Activated CD4-positive, alpha-beta memory T cell treated with anti-CD3 and anti-CD28 coated beads, Interleukin-2, amount 10 ng/mL, durations not matched to agents 7 days and 5 days (primary cell): ENCODE results near the gene NOS1AP. TPM values are rescaled to one million over a fixed set of nuclear protein-coding genes. Genes with fewer than 3 reads are reported as not detected.

Experiments used
- CTCF ChIA-PET: fragments of 350-600 bp; sonication (Branson Sonifier 250); formaldehyde crosslinking; loops from one replicate; lab custom pipeline; 2021; ENCODE audit warnings: antibody characterized with exemption, inconsistent platforms; lab: Charles Lee
- POLR2A ChIA-PET: fragments of 350-600 bp; sonication (Branson Sonifier 250); formaldehyde crosslinking; loops from one replicate; lab custom pipeline; 2021; ENCODE audit warnings: antibody characterized with exemption; lab: Charles Lee
- DNase-seq: peaks from one replicate; pipeline ENCODE4 v3.0.0-alpha.2; 2020
- H3K27ac Mint-ChIP-seq: one replicate; pipeline ENCODE4 v1.8.0; 2021; ENCODE audit warnings: mild to moderate bottlenecking, mixed read lengths
- H3K27me3 Mint-ChIP-seq: one replicate; pipeline ENCODE4 v1.8.0; 2021; ENCODE audit warnings: mixed read lengths
- H3K36me3 Mint-ChIP-seq: one replicate; pipeline ENCODE4 v1.8.0; 2021; ENCODE audit warnings: low read depth, mixed read lengths
- H3K4me1 Mint-ChIP-seq: one replicate; pipeline ENCODE4 v1.8.0; 2021; ENCODE audit warnings: mixed read lengths
- H3K4me3 Mint-ChIP-seq: one replicate; pipeline ENCODE4 v1.8.0; 2021; ENCODE audit warnings: mild to moderate bottlenecking, mixed read lengths
- H3K9me3 Mint-ChIP-seq: one replicate; pipeline ENCODE4 v1.8.0; 2021; ENCODE audit warnings: mixed read lengths
- total RNA-seq, 2 experiments: library from RNA; stranded (reverse); gene quantifications; one replicate each; pipeline ENCODE4 v1.2.3, GENCODE V29; 2021

NOS1AP gene
- total RNA-seq, 2 experiments from 2014 or later = 0.08 TPM; not detected in 1

- CTCF ChIA-PET = no interaction called here
- Mint-ChIP-seq H3K4me1 (no peaks in the 10 kb centered on the region), H3K4me3 (no peak overlapping the region)
Observed at GRCh38 chr1:162204129-162204822, 134.8 kb downstream of the NOS1AP start.

DNA sequence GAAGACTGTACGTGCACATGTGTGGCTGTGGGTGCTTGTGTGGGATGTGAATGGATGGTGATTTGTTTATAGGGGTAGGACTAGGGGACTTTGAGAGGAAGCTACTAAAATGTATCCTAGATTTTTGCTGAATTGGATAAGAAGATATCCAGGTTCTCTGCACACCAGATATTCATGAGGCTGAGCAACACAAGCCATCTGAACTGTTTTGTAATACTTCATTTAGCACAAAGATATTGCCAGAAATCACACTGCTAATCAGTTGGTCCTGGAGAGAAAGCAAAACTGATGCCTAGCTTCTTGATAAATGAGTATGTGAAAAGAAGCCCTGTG lies 135.3 kb downstream of the NOS1AP start:
- H3K27ac Mint-ChIP-seq = no peak overlapping the region
- no peaks in the 10 kb centered on the region for H3K36me3 Mint-ChIP-seq
- no peaks in the 10 kb centered on the region for H3K9me3 Mint-ChIP-seq
- H3K27me3 Mint-ChIP-seq = peaks cover 21% of the 10 kb centered on the region
- no peak for DNase-seq
- H3K4me3 Mint-ChIP-seq = no peak overlapping the region
- POLR2A ChIA-PET = no interaction called here
- CTCF ChIA-PET = no interaction called here
- H3K4me1 Mint-ChIP-seq = no peaks in the 10 kb centered on the region

More at GRCh38 chr1:162204129-162204822, 134.8 kb downstream of the NOS1AP start:
- POLR2A ChIA-PET = no interaction called here
- Mint-ChIP-seq H3K9me3 (no peaks in the 10 kb centered on the region), H3K27me3 (peaks cover 20% of the 10 kb centered on the region), H3K27ac (no peak overlapping the region), H3K36me3 (no peaks in the 10 kb centered on the region)
- no peak for DNase-seq

- Mint-ChIP-seq H3K4me1 (no peaks in the 10 kb centered on the region), H3K27me3 (peaks cover 22% of the 10 kb centered on the region), H3K36me3 (no peaks in the 10 kb centered on the region), H3K27ac (no peak overlapping the region), H3K9me3 (no peaks in the 10 kb centered on the region), H3K4me3 (no peak overlapping the region)
- ChIA-PET POLR2A (no interaction called here), CTCF (no interaction called here)
- DNase-seq = no peak
Observed at GRCh38 chr1:162206300-162206699, 136.8 kb downstream of the NOS1AP start.

GRCh38 chr1:162206749-162207635 lies 137.5 kb downstream of the NOS1AP start:
- Mint-ChIP-seq H3K4me1 (no peaks in the 10 kb centered on the region), H3K27me3 (peaks cover 17% of the 10 kb centered on the region), H3K4me3 (no peak overlapping the region), H3K9me3 (no peaks in the 10 kb centered on the region), H3K36me3 (no peaks in the 10 kb centered on the region), H3K27ac (no peak overlapping the region)
- CTCF ChIA-PET = no interaction called here
- no peak for DNase-seq
- POLR2A ChIA-PET = no interaction called here

DNA sequence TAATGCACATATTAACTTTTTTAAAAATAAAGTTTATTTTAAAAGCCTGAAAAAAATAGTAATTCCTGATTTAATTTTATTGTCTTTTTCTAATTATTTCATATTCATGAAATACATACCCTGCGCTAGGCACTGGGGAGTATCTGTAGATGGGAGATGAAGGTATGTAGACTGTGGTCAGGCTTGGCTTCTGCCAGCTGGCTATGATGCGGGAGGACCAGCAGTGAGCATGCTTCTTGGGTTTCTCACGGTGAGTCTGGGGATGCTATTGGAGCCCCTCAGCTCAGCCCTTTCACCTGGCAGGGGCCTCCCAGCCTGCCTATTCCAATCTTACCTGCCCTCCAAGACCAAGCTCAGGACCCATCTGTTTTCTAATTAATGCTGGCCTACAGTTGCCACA lies 138.4 kb downstream of the NOS1AP start:
- no peak for DNase-seq
- peaks cover 22% of the 10 kb centered on the region for H3K27me3 Mint-ChIP-seq
- no peak overlapping the region for H3K4me3 Mint-ChIP-seq
- H3K36me3 Mint-ChIP-seq = no peaks in the 10 kb centered on the region
- no peaks in the 10 kb centered on the region for H3K9me3 Mint-ChIP-seq
- H3K4me1 Mint-ChIP-seq = no peaks in the 10 kb centered on the region
- ChIA-PET POLR2A (no interaction called here), CTCF (no interaction called here)
- no peak overlapping the region for H3K27ac Mint-ChIP-seq

GRCh38 chr1:162210196-162210595 lies 140.7 kb downstream of the NOS1AP start:
- peaks cover 16% of the 10 kb centered on the region for H3K27me3 Mint-ChIP-seq
- DNase-seq = no peak
- no peak overlapping the region for H3K4me3 Mint-ChIP-seq
- no peak overlapping the region for H3K27ac Mint-ChIP-seq
- ChIA-PET CTCF (no interaction called here), POLR2A (no interaction called here)
- H3K9me3 Mint-ChIP-seq = no peaks in the 10 kb centered on the region
- no peaks in the 10 kb centered on the region for H3K36me3 Mint-ChIP-seq
- H3K4me1 Mint-ChIP-seq = no peaks in the 10 kb centered on the region

DNA sequence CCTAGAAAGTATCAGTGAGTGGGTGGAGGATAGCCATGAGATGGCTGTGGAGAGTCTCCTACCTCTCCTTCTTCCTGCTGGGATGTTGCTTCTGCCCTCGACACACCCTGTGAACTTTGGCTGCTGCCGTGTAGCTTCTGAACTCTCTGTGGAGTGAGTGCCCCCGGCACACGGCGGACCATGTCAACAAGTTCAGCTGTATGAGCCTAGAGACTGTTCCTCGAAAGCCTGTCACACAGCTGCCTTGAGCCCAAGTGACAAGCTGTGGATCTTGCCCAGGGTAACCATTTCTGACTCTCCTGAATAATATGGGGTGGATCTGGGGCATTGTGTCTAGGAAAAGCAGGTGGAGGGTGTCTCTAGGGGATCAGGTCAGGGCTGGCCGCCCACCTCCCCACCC lies 143.2 kb downstream of the NOS1AP start:
- DNase-seq = no peak
- Mint-ChIP-seq H3K4me1 (no peaks in the 10 kb centered on the region), H3K27me3 (peaks cover 14% of the 10 kb centered on the region), H3K9me3 (no peaks in the 10 kb centered on the region), H3K36me3 (no peaks in the 10 kb centered on the region), H3K4me3 (no peak overlapping the region), H3K27ac (no peak overlapping the region)
- POLR2A ChIA-PET = no interaction called here
- CTCF ChIA-PET = no interaction called here

- POLR2A ChIA-PET = no interaction called here
- H3K4me1 Mint-ChIP-seq = no peaks in the 10 kb centered on the region
- no peaks in the 10 kb centered on the region for H3K9me3 Mint-ChIP-seq
- no peak for DNase-seq
- no peak overlapping the region for H3K4me3 Mint-ChIP-seq
- CTCF ChIA-PET = no interaction called here
- no peaks in the 10 kb centered on the region for H3K36me3 Mint-ChIP-seq
- H3K27me3 Mint-ChIP-seq = peaks cover 14% of the 10 kb centered on the region
- no peak overlapping the region for H3K27ac Mint-ChIP-seq
Observed at GRCh38 chr1:162213281-162213912, 143.9 kb downstream of the NOS1AP start.

DNA sequence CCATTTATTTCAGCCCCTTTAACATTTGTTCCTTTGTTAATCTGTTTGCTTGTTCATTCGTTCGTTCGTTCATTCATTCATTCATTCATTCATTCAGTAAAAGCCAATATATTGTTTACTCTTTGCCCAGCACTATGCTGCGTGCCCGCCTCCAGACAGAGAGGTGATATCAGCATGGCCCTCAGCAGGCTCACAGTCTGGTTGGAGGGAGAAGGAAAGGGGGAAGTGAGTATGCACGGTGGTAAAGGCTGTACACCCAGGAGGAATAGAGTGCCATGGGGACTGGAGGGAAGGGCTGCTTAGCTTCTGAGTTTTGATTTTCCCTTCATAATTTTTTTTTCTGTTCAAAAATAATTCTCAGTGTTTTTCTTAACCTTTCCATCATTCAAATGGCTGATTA lies 144.7 kb downstream of the NOS1AP start:
- Mint-ChIP-seq H3K9me3 (no peaks in the 10 kb centered on the region), H3K4me1 (no peaks in the 10 kb centered on the region), H3K27ac (no peak overlapping the region), H3K36me3 (no peaks in the 10 kb centered on the region), H3K27me3 (peaks cover 13% of the 10 kb centered on the region), H3K4me3 (no peak overlapping the region)
- ChIA-PET POLR2A (no interaction called here), CTCF (no interaction called here)
- no peak for DNase-seq

GRCh38 chr1:162215902-162216301 lies 146.4 kb downstream of the NOS1AP start:
- H3K27me3 Mint-ChIP-seq = peaks cover 8% of the 10 kb centered on the region
- CTCF ChIA-PET = no interaction called here
- H3K9me3 Mint-ChIP-seq = no peaks in the 10 kb centered on the region

DNA sequence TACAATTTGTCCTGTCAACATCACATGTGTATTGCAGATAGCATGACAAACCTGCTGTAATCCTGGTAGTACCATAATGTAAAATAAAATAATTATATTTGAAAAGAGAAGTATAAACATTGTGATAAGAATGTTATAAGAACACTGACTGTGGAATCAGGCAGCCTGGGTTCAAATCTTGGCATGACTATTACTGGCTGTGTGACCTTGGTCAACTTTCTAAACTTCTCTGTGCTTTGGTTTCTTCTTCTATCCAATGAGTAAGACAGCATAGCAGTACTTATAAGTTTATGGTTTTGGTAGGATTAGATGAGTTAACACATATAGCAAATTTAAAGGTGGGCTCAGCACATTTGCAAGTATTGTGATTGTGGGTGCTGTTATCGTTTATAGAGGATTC lies 147.1 kb downstream of the NOS1AP start:
- ChIA-PET CTCF (no interaction called here), POLR2A (no interaction called here)
- Mint-ChIP-seq H3K36me3 (no peaks in the 10 kb centered on the region), H3K9me3 (no peaks in the 10 kb centered on the region), H3K27ac (no peak overlapping the region), H3K4me3 (no peak overlapping the region), H3K27me3 (peaks cover 8% of the 10 kb centered on the region), H3K4me1 (no peaks in the 10 kb centered on the region)
- no peak for DNase-seq

More at GRCh38 chr1:162215902-162216301, 146.4 kb downstream of the NOS1AP start:
- no peak overlapping the region for H3K27ac Mint-ChIP-seq
- POLR2A ChIA-PET = no interaction called here
- DNase-seq = no peak
- no peaks in the 10 kb centered on the region for H3K36me3 Mint-ChIP-seq
- no peak overlapping the region for H3K4me3 Mint-ChIP-seq
- no peaks in the 10 kb centered on the region for H3K4me1 Mint-ChIP-seq

DNA sequence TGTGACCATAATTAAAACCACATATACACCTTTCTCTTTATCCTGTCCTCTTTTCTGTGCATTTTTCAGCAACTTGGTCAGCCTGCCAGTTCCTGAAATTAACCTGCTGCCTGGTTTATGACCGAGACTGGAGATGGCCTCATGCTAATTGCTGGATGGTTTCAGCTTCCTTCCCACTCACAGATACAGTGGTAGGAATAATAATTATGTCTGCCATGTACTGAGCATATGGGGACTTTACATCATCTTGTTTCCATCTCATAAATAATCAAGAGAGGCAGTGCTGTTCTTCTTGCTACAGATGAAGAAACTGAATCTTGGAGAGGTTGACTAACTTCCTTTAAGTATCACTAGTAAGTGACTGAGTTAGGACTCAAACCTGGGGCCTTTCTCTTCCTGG lies 148.2 kb downstream of the NOS1AP start:
- no peak overlapping the region for H3K4me3 Mint-ChIP-seq
- no peaks in the 10 kb centered on the region for H3K4me1 Mint-ChIP-seq
- H3K9me3 Mint-ChIP-seq = no peaks in the 10 kb centered on the region
- ChIA-PET POLR2A (no interaction called here), CTCF (no interaction called here)
- peaks cover 10% of the 10 kb centered on the region for H3K27me3 Mint-ChIP-seq
- DNase-seq = no peak
- H3K27ac Mint-ChIP-seq = no peak overlapping the region
- H3K36me3 Mint-ChIP-seq = no peaks in the 10 kb centered on the region

- ChIA-PET POLR2A (no interaction called here), CTCF (no interaction called here)
- Mint-ChIP-seq H3K4me3 (no peak overlapping the region), H3K9me3 (no peaks in the 10 kb centered on the region), H3K27ac (no peak overlapping the region), H3K4me1 (no peaks in the 10 kb centered on the region), H3K36me3 (no peaks in the 10 kb centered on the region), H3K27me3 (peaks cover 13% of the 10 kb centered on the region)
- DNase-seq = no peak
Observed at GRCh38 chr1:162218546-162218945, 149.1 kb downstream of the NOS1AP start.
